ENCODE results near the gene OSBPL1A.

DNA sequence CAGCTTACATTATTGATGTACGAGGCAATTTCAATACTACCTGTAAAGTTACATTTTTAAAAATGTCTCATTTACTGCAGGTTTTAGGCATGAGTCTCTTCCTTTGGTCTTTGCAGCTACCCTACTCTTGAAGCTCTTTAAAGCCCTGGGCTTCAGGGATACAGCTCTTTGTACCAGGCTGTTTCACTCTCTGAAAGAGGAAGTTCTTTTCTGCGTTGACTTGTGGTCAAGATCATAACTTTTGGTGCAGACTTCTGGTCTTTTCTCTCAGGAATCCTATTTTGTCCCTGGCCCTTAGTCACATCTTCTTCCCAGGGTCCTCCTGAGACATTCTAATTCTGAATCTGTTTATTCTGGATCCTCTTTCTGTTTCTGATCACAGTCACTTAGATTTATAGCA, 46.2 kb upstream of the OSBPL1A start:
- TF ChIP-seq POLR2A (IDR thresholded peaks at IDR 0.05; ENCODE audit: low read length): no peak
- no peak for TF ChIP-seq GATA1 (IDR thresholded peaks at IDR 0.05; ENCODE audit: low read depth, low read length)
